IgD-negative memory B cell (primary cell): ENCODE results near the gene MECP2. TPM values are rescaled to one million over a fixed set of nuclear protein-coding genes. Genes with fewer than 3 reads are reported as not detected.

Source experiments
- H3K27ac Mint-ChIP-seq, 3 donors: one replicate each; pipeline ENCODE4 v1.8.0; 2020 to 2022; ENCODE audit warnings: mild to moderate bottlenecking in 3 of 3, mixed read lengths in 3 of 3, moderate library complexity in 1 of 3
- H3K27me3 Mint-ChIP-seq: one replicate; pipeline ENCODE4 v1.8.0; 2021; ENCODE audit warnings: mixed read lengths
- H3K36me3 Mint-ChIP-seq: one replicate; pipeline ENCODE4 v1.8.0; 2020; ENCODE audit warnings: mild to moderate bottlenecking, mixed read lengths
- H3K4me1 Mint-ChIP-seq, 3 donors: one replicate each; pipeline ENCODE4 v1.8.0; 2020 to 2022; ENCODE audit warnings: mixed read lengths in 3 of 3, mild to moderate bottlenecking in 1 of 3
- H3K4me3 Mint-ChIP-seq, 4 donors: one replicate each; pipeline ENCODE4 v1.8.0; 2020 to 2022; ENCODE audit warnings: mild to moderate bottlenecking in 4 of 4, mixed read lengths in 4 of 4, moderate library complexity in 3 of 4
- H3K9me3 Mint-ChIP-seq, 3 donors: one replicate each; pipeline ENCODE4 v1.8.0; 2020 to 2021; ENCODE audit warnings: mixed read lengths in 3 of 3, mild to moderate bottlenecking in 1 of 3
- polyA plus RNA-seq: library from polyadenylated mRNA; unstranded; fragments of 300-500 nt; fragmentation: Illumina TruSeq; gene quantifications from one replicate; pipeline ENCODE4 v1.2.3, GENCODE V29; 2021

Gene MECP2
- polyA plus RNA-seq, 1 donor from 2014 or later: 20.0 TPM

GRCh38 chrX:154093965-154094364, 3.6 kb downstream of the MECP2 start:
- H3K27ac Mint-ChIP-seq: peak overlapping the region in 2 of 3 donors; percentile 65 to 89
- H3K27me3 Mint-ChIP-seq: no peaks in the 10 kb centered on the region
- no peaks in the 10 kb centered on the region for H3K9me3 Mint-ChIP-seq
- H3K4me1 Mint-ChIP-seq: peaks cover 36 to 51% (median 46%) of the 10 kb centered on the region in 3 donors
- peak overlapping the region; percentile 21 to 87 (median 60) for H3K4me3 Mint-ChIP-seq
- no peaks in the 10 kb centered on the region for H3K36me3 Mint-ChIP-seq

- Mint-ChIP-seq H3K27ac (peak overlapping the region in 2 of 3 donors; percentile 46 to 71), H3K4me3 (peak overlapping the region in 3 of 4 donors; percentile 10 to 64 (median 22)), H3K27me3 (no peaks in the 10 kb centered on the region), H3K36me3 (no peaks in the 10 kb centered on the region), H3K9me3 (peaks cover 0 to 2% (median 0%) of the 10 kb centered on the region in 3 donors), H3K4me1 (peaks cover 28 to 52% (median 47%) of the 10 kb centered on the region in 3 donors)
Measured at GRCh38 chrX:154092371-154092770, 5.1 kb downstream of the MECP2 start.

GRCh38 chrX:154091678-154092077, 5.8 kb downstream of the MECP2 start:
- peak overlapping the region in 1 of 3 donors; percentile 71 for H3K27ac Mint-ChIP-seq
- H3K36me3 Mint-ChIP-seq: no peaks in the 10 kb centered on the region
- H3K27me3 Mint-ChIP-seq: no peaks in the 10 kb centered on the region
- H3K4me1 Mint-ChIP-seq: peaks cover 28 to 52% (median 47%) of the 10 kb centered on the region in 3 donors
- H3K4me3 Mint-ChIP-seq: peak overlapping the region in 3 of 4 donors; percentile 53 to 74 (median 64)
- H3K9me3 Mint-ChIP-seq: peaks cover 0 to 2% (median 0%) of the 10 kb centered on the region in 3 donors

- no peak overlapping the region for H3K4me3 Mint-ChIP-seq
- peaks cover 0 to 2% (median 0%) of the 10 kb centered on the region in 3 donors for H3K9me3 Mint-ChIP-seq
- no peaks in the 10 kb centered on the region for H3K36me3 Mint-ChIP-seq
- peaks cover 28 to 45% (median 45%) of the 10 kb centered on the region in 3 donors for H3K4me1 Mint-ChIP-seq
- H3K27me3 Mint-ChIP-seq: no peaks in the 10 kb centered on the region
- H3K27ac Mint-ChIP-seq: no peak overlapping the region
Measured at GRCh38 chrX:154090731-154091130, 6.8 kb downstream of the MECP2 start.

- peaks cover 2% of the 10 kb centered on the region for H3K36me3 Mint-ChIP-seq
- no peak overlapping the region for H3K4me3 Mint-ChIP-seq
- peaks cover 2 to 23% (median 18%) of the 10 kb centered on the region in 3 donors for H3K4me1 Mint-ChIP-seq
Measured at GRCh38 chrX:154084449-154085300, 12.8 kb downstream of the MECP2 start.

GRCh38 chrX:154083126-154083517, 14.4 kb downstream of the MECP2 start:
- Mint-ChIP-seq H3K4me1 (peaks cover 2 to 27% (median 17%) of the 10 kb centered on the region in 3 donors), H3K9me3 (peaks cover 0 to 2% (median 0%) of the 10 kb centered on the region in 3 donors), H3K4me3 (no peak overlapping the region)

More at GRCh38 chrX:154084449-154085300, 12.8 kb downstream of the MECP2 start:
- H3K27me3 Mint-ChIP-seq: no peaks in the 10 kb centered on the region
- peaks cover 0 to 2% (median 0%) of the 10 kb centered on the region in 3 donors for H3K9me3 Mint-ChIP-seq
- H3K27ac Mint-ChIP-seq: peak overlapping the region in 1 of 3 donors; percentile 93

GRCh38 chrX:154082396-154083125, 15.0 kb downstream of the MECP2 start:
- H3K27ac Mint-ChIP-seq: peak overlapping the region in 2 of 3 donors; percentile 5 to 9

More at GRCh38 chrX:154083126-154083517, 14.4 kb downstream of the MECP2 start:
- Mint-ChIP-seq H3K36me3 (peaks cover 2% of the 10 kb centered on the region), H3K27me3 (no peaks in the 10 kb centered on the region), H3K27ac (peak overlapping the region in 1 of 3 donors; percentile 9)

GRCh38 chrX:154077101-154077500, 20.4 kb downstream of the MECP2 start:
- Mint-ChIP-seq H3K9me3 (peaks cover 0 to 2% (median 0%) of the 10 kb centered on the region in 3 donors), H3K4me1 (peaks cover 9 to 26% (median 13%) of the 10 kb centered on the region in 3 donors), H3K4me3 (no peak overlapping the region), H3K36me3 (no peaks in the 10 kb centered on the region), H3K27me3 (no peaks in the 10 kb centered on the region), H3K27ac (no peak overlapping the region)

More at GRCh38 chrX:154082396-154083125, 15.0 kb downstream of the MECP2 start:
- H3K4me1 Mint-ChIP-seq: peaks cover 2 to 22% (median 15%) of the 10 kb centered on the region in 3 donors
- H3K4me3 Mint-ChIP-seq: no peak overlapping the region
- no peaks in the 10 kb centered on the region for H3K27me3 Mint-ChIP-seq
- H3K9me3 Mint-ChIP-seq: no peaks in the 10 kb centered on the region
- H3K36me3 Mint-ChIP-seq: peaks cover 2% of the 10 kb centered on the region

- peaks cover 0 to 2% (median 0%) of the 10 kb centered on the region in 3 donors for H3K9me3 Mint-ChIP-seq
- no peaks in the 10 kb centered on the region for H3K36me3 Mint-ChIP-seq
- H3K27me3 Mint-ChIP-seq: peaks cover 2% of the 10 kb centered on the region
- no peak overlapping the region for H3K4me3 Mint-ChIP-seq
- H3K4me1 Mint-ChIP-seq: peaks cover 11 to 34% (median 24%) of the 10 kb centered on the region in 3 donors
- peak overlapping the region in 1 of 3 donors; percentile 50 for H3K27ac Mint-ChIP-seq
Measured at GRCh38 chrX:154074199-154074598, 23.3 kb downstream of the MECP2 start.

GRCh38 chrX:154072192-154072591, 25.3 kb downstream of the MECP2 start:
- Mint-ChIP-seq H3K9me3 (peaks cover 0 to 2% (median 0%) of the 10 kb centered on the region in 3 donors), H3K27ac (no peak overlapping the region), H3K27me3 (peaks cover 2% of the 10 kb centered on the region), H3K4me3 (no peak overlapping the region), H3K4me1 (peaks cover 15 to 37% (median 27%) of the 10 kb centered on the region in 3 donors), H3K36me3 (no peaks in the 10 kb centered on the region)

GRCh38 chrX:154068560-154068959, 29.0 kb downstream of the MECP2 start:
- peaks cover 4% of the 10 kb centered on the region for H3K27me3 Mint-ChIP-seq
- no peaks in the 10 kb centered on the region for H3K36me3 Mint-ChIP-seq
- H3K4me1 Mint-ChIP-seq: peaks cover 17 to 36% (median 30%) of the 10 kb centered on the region in 3 donors
- H3K4me3 Mint-ChIP-seq: no peak overlapping the region
- peak overlapping the region in 1 of 3 donors; percentile 25 for H3K27ac Mint-ChIP-seq
- H3K9me3 Mint-ChIP-seq: no peaks in the 10 kb centered on the region

- Mint-ChIP-seq H3K27me3 (peaks cover 3% of the 10 kb centered on the region), H3K36me3 (no peaks in the 10 kb centered on the region), H3K27ac (peak overlapping the region; percentile 5 to 93 (median 46)), H3K9me3 (no peaks in the 10 kb centered on the region), H3K4me3 (peak overlapping the region in 2 of 4 donors; percentile 14 to 67), H3K4me1 (peaks cover 16 to 46% (median 30%) of the 10 kb centered on the region in 3 donors)
Measured at GRCh38 chrX:154064637-154065435, 32.7 kb downstream of the MECP2 start.

GRCh38 chrX:154063234-154063633, 34.3 kb downstream of the MECP2 start:
- H3K27ac Mint-ChIP-seq: peak overlapping the region in 1 of 3 donors; percentile 40
- no peaks in the 10 kb centered on the region for H3K9me3 Mint-ChIP-seq
- peaks cover 11 to 51% (median 28%) of the 10 kb centered on the region in 3 donors for H3K4me1 Mint-ChIP-seq
- H3K27me3 Mint-ChIP-seq: peaks cover 3% of the 10 kb centered on the region
- H3K4me3 Mint-ChIP-seq: peak overlapping the region in 1 of 4 donors; percentile 43
- H3K36me3 Mint-ChIP-seq: no peaks in the 10 kb centered on the region

- peaks cover 5% of the 10 kb centered on the region for H3K27me3 Mint-ChIP-seq
- peak overlapping the region; percentile 8 to 87 (median 26) for H3K27ac Mint-ChIP-seq
- no peak overlapping the region for H3K4me3 Mint-ChIP-seq
- peaks cover 10 to 54% (median 25%) of the 10 kb centered on the region in 3 donors for H3K4me1 Mint-ChIP-seq
- H3K9me3 Mint-ChIP-seq: no peaks in the 10 kb centered on the region
- peaks cover 2% of the 10 kb centered on the region for H3K36me3 Mint-ChIP-seq
Measured at GRCh38 chrX:154061801-154062200, 35.7 kb downstream of the MECP2 start.
